H9 (cell line): ENCODE results near the gene TMEM129. TPM values are rescaled to one million over a fixed set of nuclear protein-coding genes. Genes with fewer than 3 reads are reported as not detected.

Source experiments
- DNase-seq: peaks from one replicate; pipeline ENCODE4 v3.0.0-alpha.2; 2017
- H2AFZ ChIP-seq: one replicate; pipeline ENCODE4 v1.6.1; 2013; ENCODE audit warnings: mild to moderate bottlenecking, low read length, control low read depth, moderate library complexity
- H2AK5ac ChIP-seq: 2 replicates; pipeline ENCODE4 v1.6.1; 2013; ENCODE audit warnings: low read length, control low read depth, mixed read lengths; ENCODE audit not compliant: insufficient read length
- H2BK120ac ChIP-seq: one replicate; pipeline ENCODE4 v1.6.1; 2013; ENCODE audit warnings: low read depth, mild to moderate bottlenecking, low read length, control low read depth, inconsistent platforms; ENCODE audit not compliant: poor library complexity, severe bottlenecking
- H2BK12ac ChIP-seq: 2 replicates; pipeline ENCODE4 v1.6.1; 2013; ENCODE audit warnings: low read length, control low read depth, mixed read lengths, low read depth; ENCODE audit not compliant: insufficient read length
- H2BK15ac ChIP-seq: 2 replicates; pipeline ENCODE4 v1.6.1; 2013; ENCODE audit warnings: low read depth, low read length, control low read depth
- H2BK20ac ChIP-seq: one replicate; pipeline ENCODE4 v1.6.1; 2013; ENCODE audit warnings: low read depth, mild to moderate bottlenecking, low read length, control low read depth, inconsistent platforms; ENCODE audit not compliant: poor library complexity, severe bottlenecking
- H2BK5ac ChIP-seq: 2 replicates; pipeline ENCODE4 v1.6.1; 2013; ENCODE audit warnings: low read length, control low read depth, mixed read lengths; ENCODE audit not compliant: insufficient read length
- H3K14ac ChIP-seq: 2 replicates; pipeline ENCODE4 v1.6.1; 2013; ENCODE audit warnings: low read length, control low read depth; ENCODE audit not compliant: insufficient read depth
- H3K18ac ChIP-seq: 2 replicates; pipeline ENCODE4 v1.6.1; 2013; ENCODE audit warnings: low read depth, mild to moderate bottlenecking, mixed read lengths, low read length, control low read depth; ENCODE audit not compliant: insufficient read length
- H3K23ac ChIP-seq: 2 replicates; pipeline ENCODE4 v1.6.1; 2013; ENCODE audit warnings: low read length, control low read depth, mixed read lengths, low read depth; ENCODE audit not compliant: insufficient read length
- H3K23me2 ChIP-seq: 2 replicates; pipeline ENCODE4 v1.6.1; 2013; ENCODE audit warnings: low read depth, mild to moderate bottlenecking, mixed read lengths, low read length, control low read depth; ENCODE audit not compliant: insufficient read length, poor library complexity, severe bottlenecking
- H3K27ac ChIP-seq: 2 replicates; pipeline ENCODE4 v1.5.1; 2013; ENCODE audit warnings: low read length, control low read depth, mixed read lengths, low read depth; ENCODE audit not compliant: insufficient read length
- H3K27me3 ChIP-seq: 2 replicates; pipeline ENCODE4 v1.6.1; 2013; ENCODE audit warnings: low read length, control low read depth, inconsistent platforms; ENCODE audit not compliant: insufficient read depth
- H3K4ac ChIP-seq: 2 replicates; pipeline ENCODE4 v1.6.1; 2013; ENCODE audit warnings: low read depth, mild to moderate bottlenecking, control low read depth, inconsistent platforms, low read length, moderate library complexity
- H3K4me1 ChIP-seq: 2 replicates; pipeline ENCODE4 v1.6.1; 2013; ENCODE audit warnings: low read length, control low read depth, inconsistent platforms; ENCODE audit not compliant: insufficient read depth
- H3K4me2 ChIP-seq: 2 replicates; pipeline ENCODE4 v1.6.1; 2013; ENCODE audit warnings: low read length, control low read depth, mixed read lengths; ENCODE audit not compliant: insufficient read length, insufficient read depth
- H3K56ac ChIP-seq: 2 replicates; pipeline ENCODE4 v1.6.1; 2013; ENCODE audit warnings: low read depth, mild to moderate bottlenecking, mixed read lengths, low read length, control low read depth; ENCODE audit not compliant: insufficient read length
- H3K79me1 ChIP-seq: 2 replicates; pipeline ENCODE4 v1.6.1; 2013; ENCODE audit warnings: low read depth, mild to moderate bottlenecking, moderate library complexity, low read length, control low read depth, inconsistent platforms; ENCODE audit not compliant: insufficient read depth, poor library complexity, severe bottlenecking
- H3K79me2 ChIP-seq: 2 replicates; pipeline ENCODE4 v1.6.1; 2013; ENCODE audit warnings: low read length, control low read depth, inconsistent platforms; ENCODE audit not compliant: insufficient read depth
- H3K9ac ChIP-seq: 2 replicates; pipeline ENCODE4 v1.6.1; 2013; ENCODE audit warnings: low read length, control low read depth, mixed read lengths; ENCODE audit not compliant: insufficient read length; ENCODE audit errors: extremely low read depth
- H3K9me3 ChIP-seq: one replicate; pipeline ENCODE4 v1.6.1; 2013; ENCODE audit warnings: low read depth, low read length, inconsistent platforms; ENCODE audit not compliant: control insufficient read depth
- H3T11ph ChIP-seq: one replicate; pipeline ENCODE4 v1.6.1; 2013; ENCODE audit warnings: mild to moderate bottlenecking, low read length, control low read depth, inconsistent platforms
- H4K20me1 ChIP-seq: one replicate; pipeline ENCODE4 v1.6.1; 2013; ENCODE audit not compliant: control insufficient read depth, insufficient read length, insufficient read depth
- H4K5ac ChIP-seq: 2 replicates; pipeline ENCODE4 v1.6.1; 2013; ENCODE audit warnings: low read depth, mild to moderate bottlenecking, mixed read lengths, low read length, control low read depth; ENCODE audit not compliant: insufficient read length
- H4K8ac ChIP-seq: replicated peaks from 2 replicates; pipeline ENCODE4 v1.6.1; 2013; ENCODE audit warnings: low read length, control low read depth, mixed read lengths, low read depth; ENCODE audit not compliant: insufficient read length
- H4K91ac ChIP-seq: 2 replicates; pipeline ENCODE4 v1.6.1; 2013; ENCODE audit warnings: low read depth, mild to moderate bottlenecking, moderate library complexity, mixed read lengths, low read length, control low read depth; ENCODE audit not compliant: insufficient read length
- H3K27ac Mint-ChIP-seq, 3 experiments: 2 replicates in 2 of 3; 3 replicates in 1 of 3; pipeline ENCODE4 v1.8.0; 2020 to 2021; ENCODE audit warnings: mixed read lengths in 3 of 3, mild to moderate bottlenecking in 1 of 3, moderate library complexity in 1 of 3
- H3K27me3 Mint-ChIP-seq: 2 replicates; pipeline ENCODE4 v1.8.0; 2021; ENCODE audit warnings: low read depth, mild to moderate bottlenecking, moderate library complexity, mixed read lengths
- H3K36me3 Mint-ChIP-seq, 3 experiments: 2 replicates in 2 of 3; 3 replicates in 1 of 3; pipeline ENCODE4 v1.8.0; 2020 to 2021; ENCODE audit warnings: low read depth in 3 of 3, mixed read lengths in 3 of 3; ENCODE audit not compliant: insufficient read depth in 1 of 3
- H3K4me1 Mint-ChIP-seq, 2 experiments: 2 replicates each; pipeline ENCODE4 v1.8.0; 2020; ENCODE audit warnings: mixed read lengths in 2 of 2
- H3K4me3 Mint-ChIP-seq, 2 experiments: 2 replicates in 1 of 2; 3 replicates in 1 of 2; pipeline ENCODE4 v1.8.0; 2020 to 2021; ENCODE audit warnings: mild to moderate bottlenecking in 2 of 2, mixed read lengths in 2 of 2, moderate library complexity in 1 of 2
- H3K9me3 Mint-ChIP-seq, 2 experiments: 2 replicates in 1 of 2; 3 replicates in 1 of 2; pipeline ENCODE4 v1.8.0; 2020; ENCODE audit warnings: mild to moderate bottlenecking in 2 of 2, mixed read lengths in 2 of 2, moderate library complexity in 1 of 2
- CTCF ChIP-seq: fragments of 200-600 bp; sonication (generic); conservative IDR thresholded peaks from 3 replicates; pipeline ENCODE4 v1.8.0; 2021; ENCODE audit warnings: antibody characterized with exemption, mild to moderate bottlenecking
- WGBS: extraction: QIAGEN DNeasy Blood & Tissue Kit; methylation state at CpG from one replicate; pipeline ENCODE4 v1.1.7; 2013; ENCODE audit warnings: missing lambda C conversion rate, low lambda C conversion rate, mixed read lengths; ENCODE audit not compliant: insufficient read length; ENCODE audit errors: extremely low coverage; 5-methylcytosine and 5-hydroxymethylcytosine counted together
- total RNA-seq: library from RNA; stranded (reverse); gene quantifications from 2 replicates; pipeline ENCODE4 v1.2.1, GENCODE V29; 2021

Gene TMEM129
- total RNA-seq, 1 experiment from 2014 or later, result 27.3 TPM

- H4K8ac ChIP-seq, result no peak overlapping the region
- H3K23me2 ChIP-seq, result no peaks in the 10 kb centered on the region
- no peaks in the 10 kb centered on the region for H3K4me1 ChIP-seq
- H3K27me3 ChIP-seq, result no peaks in the 10 kb centered on the region
- WGBS, result no CpG with 5 or more reads among the region's 11 CpGs
- H2AK5ac ChIP-seq, result no peak overlapping the region
- Mint-ChIP-seq H3K4me3 (no peak overlapping the region), H3K4me1 (peaks cover 7 to 15% of the 10 kb centered on the region in 2 experiments), H3K27ac (no peak overlapping the region; a peak in 1 of 7 replicates), H3K36me3 (0 out of 7 replicates have a peak, but pooled peaks cover 0 to 2% (median 0%) of the 10 kb centered on the region in 3 experiments), H3K9me3 (no peaks in the 10 kb centered on the region), H3K27me3 (peaks cover 2% of the 10 kb centered on the region)
- no peaks in the 10 kb centered on the region for H3K79me1 ChIP-seq
- no peak overlapping the region for H2BK5ac ChIP-seq
- no peak overlapping the region for H3K4me2 ChIP-seq
- H2BK12ac ChIP-seq, result no peak overlapping the region
- no peaks in the 10 kb centered on the region for H4K20me1 ChIP-seq
- H2AFZ ChIP-seq, result no peak overlapping the region
- H2BK120ac ChIP-seq, result no peak overlapping the region
- TF ChIP-seq CTCF, result no peak
- no peak overlapping the region for H4K5ac ChIP-seq
- no peaks in the 10 kb centered on the region for H3K9me3 ChIP-seq
- no peak overlapping the region for H3K23ac ChIP-seq
- no peak overlapping the region for H3K4ac ChIP-seq
- H3K14ac ChIP-seq, result no peak overlapping the region; the same call in 1 of the 2 replicates
- H2BK15ac ChIP-seq, result no peak overlapping the region
- H3K9ac ChIP-seq, result no peak overlapping the region
- H3K56ac ChIP-seq, result no peak overlapping the region
- DNase-seq, result no peak
- no peak overlapping the region for H3K27ac ChIP-seq
- no peak overlapping the region for H3K18ac ChIP-seq
- H3T11ph ChIP-seq, result no peak overlapping the region
- no peak overlapping the region for H4K91ac ChIP-seq
- no peaks in the 10 kb centered on the region for H3K79me2 ChIP-seq
- H2BK20ac ChIP-seq, result no peak overlapping the region
Observed at GRCh38 chr4:1670279-1670678, 50.8 kb downstream of the TMEM129 start.
